Astrocyte of the spinal cord (primary cell): Measurements from ENCODE around the gene PRDM11.

ENCODE experiments used
- DNase-seq: peaks from one replicate; pipeline ENCODE4 v3.0.0; 2011; ENCODE audit warnings: low read depth, low spot score
- H3K4me3 ChIP-seq: 2 replicates; pipeline ENCODE4 v1.5.1; 2011; ENCODE audit warnings: low read depth, mild to moderate bottlenecking, low read length, moderate library complexity
- in situ Hi-C: cut with HindIII; loops from 2 replicates; pipeline ENCODE4 v1.10.0; 2017; ENCODE audit warnings: low sequenced_read_pairs
- TF ChIP-seq, protein P1 (sequence below): IDR thresholded peaks from 2 replicates; pipeline ENCODE4 v1.5.1; 2012; ENCODE audit warnings: low read depth, mild to moderate bottlenecking, low read length, inconsistent platforms

PRDM11 gene

DNA sequence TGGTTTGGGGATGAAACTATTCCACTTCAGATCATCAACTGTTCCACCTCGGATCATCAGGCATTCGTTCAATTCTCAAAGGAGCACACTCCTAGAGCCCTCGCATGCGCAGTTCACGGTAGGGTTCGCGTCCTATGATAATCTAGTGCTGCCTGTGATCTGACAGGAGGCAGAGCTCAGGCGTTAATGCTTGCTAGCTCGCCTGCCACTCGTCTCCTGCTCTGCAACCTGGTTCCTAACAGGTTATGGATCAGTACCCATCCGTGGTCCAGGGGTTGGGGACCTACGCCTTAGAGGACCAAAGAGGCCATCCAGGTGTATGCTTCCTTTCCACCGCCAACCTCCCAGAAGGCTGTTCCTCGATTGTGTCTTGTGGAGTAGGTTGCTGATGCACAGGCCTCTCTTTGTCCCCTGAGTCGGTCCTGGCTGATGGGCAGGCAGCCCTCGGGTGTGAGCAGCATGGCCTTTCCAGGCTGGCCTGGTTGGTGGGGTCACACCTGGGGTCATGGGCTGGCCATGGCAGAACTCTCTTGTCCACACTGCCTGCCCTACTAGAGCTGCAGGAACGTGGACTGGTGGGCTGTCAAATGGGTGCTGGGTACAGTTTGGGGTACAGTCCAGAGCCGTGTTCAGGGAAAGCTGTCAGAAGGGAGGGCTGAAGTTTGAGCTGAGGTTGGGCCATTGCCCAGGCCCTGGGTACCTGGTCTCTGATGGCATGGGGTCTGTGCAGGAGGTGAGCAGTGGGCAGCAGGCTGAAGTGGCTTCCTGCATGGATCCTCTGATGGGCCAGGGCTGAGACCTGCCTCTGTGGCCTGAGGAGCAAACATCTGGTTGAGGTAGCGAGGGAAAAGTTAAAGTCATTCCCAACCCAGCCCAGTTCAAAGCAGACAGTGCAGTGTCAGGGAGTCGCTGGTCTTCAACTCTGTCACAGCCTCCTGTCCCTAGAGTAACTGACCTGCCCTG lies 11.1 kb downstream of the PRDM11 start:
- no peak for DNase-seq
- in situ Hi-C loops: no loop called here
- H3K4me3 ChIP-seq: no peak overlapping the region
- TF ChIP-seq, protein P1, sequence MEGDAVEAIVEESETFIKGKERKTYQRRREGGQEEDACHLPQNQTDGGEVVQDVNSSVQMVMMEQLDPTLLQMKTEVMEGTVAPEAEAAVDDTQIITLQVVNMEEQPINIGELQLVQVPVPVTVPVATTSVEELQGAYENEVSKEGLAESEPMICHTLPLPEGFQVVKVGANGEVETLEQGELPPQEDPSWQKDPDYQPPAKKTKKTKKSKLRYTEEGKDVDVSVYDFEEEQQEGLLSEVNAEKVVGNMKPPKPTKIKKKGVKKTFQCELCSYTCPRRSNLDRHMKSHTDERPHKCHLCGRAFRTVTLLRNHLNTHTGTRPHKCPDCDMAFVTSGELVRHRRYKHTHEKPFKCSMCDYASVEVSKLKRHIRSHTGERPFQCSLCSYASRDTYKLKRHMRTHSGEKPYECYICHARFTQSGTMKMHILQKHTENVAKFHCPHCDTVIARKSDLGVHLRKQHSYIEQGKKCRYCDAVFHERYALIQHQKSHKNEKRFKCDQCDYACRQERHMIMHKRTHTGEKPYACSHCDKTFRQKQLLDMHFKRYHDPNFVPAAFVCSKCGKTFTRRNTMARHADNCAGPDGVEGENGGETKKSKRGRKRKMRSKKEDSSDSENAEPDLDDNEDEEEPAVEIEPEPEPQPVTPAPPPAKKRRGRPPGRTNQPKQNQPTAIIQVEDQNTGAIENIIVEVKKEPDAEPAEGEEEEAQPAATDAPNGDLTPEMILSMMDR: no peak

DNA sequence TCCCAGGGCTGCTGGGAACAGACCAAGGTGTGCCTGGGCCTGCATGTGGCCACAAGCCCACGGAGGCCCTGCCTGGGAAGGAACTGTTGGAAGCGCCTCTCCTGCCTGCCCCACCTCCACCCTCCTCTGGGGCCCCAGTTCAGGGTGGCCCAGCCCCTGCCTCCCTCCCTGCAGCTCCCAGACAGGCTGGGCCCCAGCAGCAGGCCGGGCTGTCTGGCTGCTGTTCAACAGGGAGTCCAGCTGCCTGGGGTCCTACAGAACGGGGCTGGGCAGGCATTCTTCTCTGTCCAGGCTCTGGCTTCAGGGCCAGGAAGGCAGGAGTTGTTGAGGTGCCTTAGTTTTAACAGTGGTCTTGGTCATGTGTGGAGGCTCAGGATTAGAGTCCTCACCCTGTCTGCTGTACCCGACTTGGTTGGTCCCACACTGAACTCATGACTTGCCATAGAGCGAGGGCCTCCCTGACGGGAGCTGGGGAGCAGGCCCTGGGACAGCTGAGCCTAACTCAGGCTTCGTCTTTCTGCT lies 11.8 kb downstream of the PRDM11 start:
- H3K4me3 ChIP-seq: no peak overlapping the region

DNA sequence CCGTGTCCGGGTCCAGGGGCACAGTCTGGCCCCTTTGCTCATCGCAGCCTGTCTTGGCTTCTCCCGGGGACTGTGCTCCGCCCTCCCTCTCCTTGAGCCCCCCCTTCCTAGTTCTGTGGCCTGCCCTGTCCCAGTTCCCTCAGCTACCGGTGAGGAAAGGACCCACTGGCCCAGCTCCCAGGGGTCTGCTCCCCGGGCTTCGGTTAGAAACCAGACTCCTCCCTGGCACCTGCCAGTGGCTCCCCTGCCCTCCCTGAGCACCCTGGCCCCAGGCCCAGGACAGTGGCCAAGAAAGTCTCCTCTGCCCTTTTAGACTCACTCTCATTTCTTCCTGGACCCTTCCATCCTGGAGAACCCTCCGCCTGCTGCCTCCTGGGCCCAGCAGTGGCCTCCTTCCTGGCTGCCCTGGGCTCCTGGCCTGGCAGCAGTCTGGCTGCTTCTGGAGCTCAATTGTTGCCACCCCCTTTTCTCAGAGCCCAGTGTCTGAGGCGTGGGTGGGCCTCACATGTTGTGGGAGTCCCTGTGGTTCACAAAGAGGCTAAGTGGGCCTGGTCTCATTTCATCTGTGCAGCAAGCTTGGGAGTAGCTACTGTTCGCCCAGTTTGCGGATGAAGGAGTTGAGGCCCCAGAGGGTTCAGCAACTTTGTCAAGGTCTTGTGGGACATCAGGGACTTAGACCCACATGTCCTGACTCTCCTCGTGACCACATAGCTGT lies 12.6 kb downstream of the PRDM11 start:
- no peak for DNase-seq
- H3K4me3 ChIP-seq: no peak overlapping the region
- TF ChIP-seq, protein P1: no peak
- in situ Hi-C loops: no loop called here

More for the DNA sequence above, 11.8 kb downstream of the PRDM11 start:
- DNase-seq: no peak
- TF ChIP-seq, protein P1: no peak
- in situ Hi-C loops: no loop called here

DNA sequence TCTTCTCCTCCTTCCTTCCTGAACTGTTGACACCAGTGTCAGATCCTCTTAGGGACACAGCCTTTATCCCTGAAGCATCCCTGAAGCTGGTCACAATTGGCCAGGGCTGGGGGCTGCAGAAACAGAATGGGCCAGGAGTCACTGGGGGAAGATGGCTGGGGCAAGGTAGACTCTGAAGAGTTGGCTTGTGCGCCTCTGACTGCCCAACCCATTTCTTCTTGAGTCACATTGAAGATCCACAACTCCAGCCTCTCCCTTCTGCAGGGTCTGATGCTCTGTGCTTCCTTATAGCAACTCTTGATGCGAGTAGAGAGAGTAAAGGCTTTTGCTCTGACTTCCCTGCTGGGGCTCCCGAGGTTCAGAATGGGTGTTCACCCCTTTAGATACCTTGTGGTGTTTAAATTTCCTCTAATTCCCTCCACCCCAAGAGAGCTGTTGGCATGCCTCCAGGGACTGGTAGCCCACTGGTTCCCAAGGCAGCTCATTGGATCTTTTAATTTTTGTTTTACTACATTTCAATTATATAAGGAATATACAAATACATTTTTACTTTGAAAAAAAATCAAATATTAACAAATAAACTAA lies 13.4 kb downstream of the PRDM11 start:
- DNase-seq: no peak
- in situ Hi-C loops: no loop called here
- TF ChIP-seq, protein P1: no peak

DNA sequence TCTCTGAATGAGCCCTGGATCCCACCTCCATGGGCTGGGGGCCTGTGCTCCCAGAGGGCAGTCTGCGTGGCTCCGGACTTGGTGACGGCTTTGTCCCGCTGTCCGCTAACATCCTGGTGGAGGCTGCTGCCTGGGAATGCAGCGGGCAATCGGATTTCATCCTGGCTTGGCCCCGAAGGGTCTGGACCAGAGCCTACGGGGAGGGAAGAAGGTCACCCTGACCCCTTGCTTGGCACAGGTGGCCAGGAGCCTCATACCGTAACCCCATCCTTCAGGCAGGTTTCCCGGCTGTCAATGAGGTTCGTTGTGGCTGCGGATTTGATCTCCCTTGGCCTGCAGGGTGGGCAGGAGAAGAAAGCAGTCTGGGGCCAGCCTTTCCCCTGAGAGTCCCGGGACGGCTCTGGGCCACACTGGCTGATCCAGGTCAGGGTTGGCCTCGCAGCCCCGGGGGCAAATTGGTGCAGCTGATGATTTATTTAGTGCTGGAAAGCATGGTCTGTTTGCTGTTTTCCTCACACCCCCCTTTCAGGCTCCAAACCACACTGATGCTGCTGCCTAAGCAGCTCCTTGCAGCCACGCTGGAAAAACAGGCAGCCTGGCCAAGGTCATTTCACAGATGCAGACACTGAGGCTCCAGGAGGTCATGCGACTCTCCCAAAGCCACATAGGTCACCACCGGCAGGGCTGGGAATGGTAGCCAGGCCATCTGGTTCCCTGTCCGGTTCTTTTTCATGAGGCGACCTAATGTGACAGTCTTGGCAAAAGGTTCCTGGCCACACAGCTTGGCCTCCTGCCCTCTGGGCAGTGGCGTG lies 15.0 kb downstream of the PRDM11 start:
- TF ChIP-seq, protein P1: no peak
- in situ Hi-C loops: no loop called here
- no peak overlapping the region for H3K4me3 ChIP-seq
- DNase-seq: no peak

More for the DNA sequence above, 13.4 kb downstream of the PRDM11 start:
- no peak overlapping the region for H3K4me3 ChIP-seq

DNA sequence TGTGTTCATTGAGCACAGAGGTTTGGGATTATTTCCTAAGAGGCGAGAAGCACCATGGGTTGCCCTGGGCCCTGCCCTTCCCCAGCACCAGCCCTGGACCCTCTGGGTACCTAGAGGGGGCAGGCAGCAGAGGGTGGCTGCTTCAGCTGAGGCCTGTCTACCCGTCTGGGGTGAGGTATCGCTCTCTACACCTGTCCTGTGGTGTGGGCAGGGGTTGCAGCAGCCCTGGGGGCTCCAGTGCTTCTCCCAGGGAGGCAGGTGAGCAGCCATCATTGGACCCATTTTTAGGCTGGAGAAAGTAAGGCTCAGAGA lies 15.6 kb downstream of the PRDM11 start:
- in situ Hi-C loops: no loop called here
- TF ChIP-seq, protein P1: no peak
- no peak for DNase-seq
- H3K4me3 ChIP-seq: no peak overlapping the region
